Neural progenitor cell (in vitro differentiated cells): ENCODE measurements around the gene SLC25A4.

Source experiments
- CTCF ChIP-seq: fragments of 200-600 bp; sonication (generic); IDR thresholded peaks from 2 replicates; pipeline ENCODE4 v1.5.1; 2017; ENCODE audit warnings: antibody characterized with exemption, mild to moderate bottlenecking
- EZH2 ChIP-seq: fragments of 200-600 bp; sonication (generic); IDR thresholded peaks from 2 replicates; pipeline ENCODE4 v1.6.1; 2017; ENCODE audit warnings: antibody characterized with exemption, mild to moderate bottlenecking, moderate library complexity
- EZH2phosphoT487 ChIP-seq: fragments of 200-600 bp; sonication (generic); IDR thresholded peaks from 2 replicates; pipeline ENCODE4 v1.6.1; 2017; ENCODE audit warnings: antibody characterized with exemption

- no peak for TF ChIP-seq EZH2
- TF ChIP-seq CTCF = no peak
- TF ChIP-seq EZH2phosphoT487 = no peak
These were observed 33.3 kb upstream of the SLC25A4 start for GRCh38 chr4:185109736-185110135.
